GM12878 (cell line): Measurements from ENCODE around the gene NUB1. TPM values are rescaled to one million over a fixed set of nuclear protein-coding genes. Genes with fewer than 3 reads are reported as not detected.

Experiments
- ATAC-seq: fragments of 200-7000 bp; cut with Tn5 transposase; 3 replicates; pipeline ENCODE4 v1.9.1; 2020; ENCODE audit warnings: mild to moderate bottlenecking, moderate library complexity
- BruUV-seq: library from RNA; stranded (reverse); fragments of 400-500 nt; replicated peaks from 2 replicates; lab custom pipeline; 2021; lab: Mats Ljungman, UMichigan
- CTCF ChIA-PET: fragments of 300-600 bp; sonication (Branson Sonifier 250); formaldehyde crosslinking; extraction: SDS; loops from one replicate; lab custom pipeline; 2021; ENCODE audit warnings: inconsistent platforms; lab: Yijun Ruan, JAX
- POLR2A ChIA-PET: fragments of 350-600 bp; formaldehyde crosslinking; extraction: SDS; loops from one replicate; lab custom pipeline; 2021; ENCODE audit warnings: inconsistent platforms; lab: Charles Lee
- RAD21 ChIA-PET: fragments of 300-600 bp; sonication (Branson Sonifier 250); formaldehyde crosslinking; loops from one replicate; lab custom pipeline; 2023; ENCODE audit warnings: antibody characterized with exemption; ENCODE audit not compliant: unreplicated experiment; lab: Charles Lee
- SMC1A ChIA-PET: fragments of 300-600 bp; sonication (Branson Sonifier 250); formaldehyde crosslinking; loops from one replicate; lab custom pipeline; 2023; ENCODE audit not compliant: unreplicated experiment, uncharacterized antibody; lab: Charles Lee
- DNase-seq: peaks from one replicate; pipeline ENCODE4 v3.0.0-alpha.2; 2011; ENCODE audit warnings: low read depth, low spot score
- FAIRE-seq: peaks from 3 replicates; lab custom pipeline; 2011; peaks lifted over from hg19 to GRCh38; lab: Jason Lieb, UNC
- H2AFZ ChIP-seq: 2 replicates; pipeline ENCODE4 v1.6.0; 2011; ENCODE audit warnings: low read depth, low read length, control low read depth; ENCODE audit not compliant: control insufficient read depth
- H3K27ac ChIP-seq: 2 replicates; pipeline ENCODE4 v1.5.1; 2011; ENCODE audit warnings: control low read depth; ENCODE audit not compliant: control insufficient read depth, insufficient read depth
- H3K27me3 ChIP-seq, 2 experiments: replicated peaks in 1 of 2; 2 replicates each; pipeline versions ENCODE4 v1.6.0 to v1.6.1; 2011; ENCODE audit warnings: low read length in 1 of 2; ENCODE audit not compliant: control insufficient read depth in 2 of 2, insufficient read depth in 2 of 2
- H3K36me3 ChIP-seq, 2 experiments: 2 replicates each; pipeline ENCODE4 v1.5.1; 2011; ENCODE audit warnings: low read length in 1 of 2; ENCODE audit not compliant: control insufficient read depth in 2 of 2, insufficient read depth in 2 of 2
- H3K4me1 ChIP-seq: 2 replicates; pipeline ENCODE4 v1.6.1; 2011; ENCODE audit warnings: mild to moderate bottlenecking, low read length, moderate library complexity, mixed read lengths; ENCODE audit not compliant: control insufficient read depth, insufficient read depth
- H3K4me2 ChIP-seq: 2 replicates; pipeline ENCODE4 v1.6.0; 2011; ENCODE audit warnings: control low read depth; ENCODE audit not compliant: control insufficient read depth, insufficient read depth
- H3K4me3 ChIP-seq: fragments of 200-600 bp; sonication (generic); 2 replicates; pipeline ENCODE4 v1.5.1; 2016
- H3K79me2 ChIP-seq: 2 replicates; pipeline ENCODE4 v1.6.0; 2011; ENCODE audit warnings: low read length; ENCODE audit not compliant: control insufficient read depth, insufficient read depth
- H3K9ac ChIP-seq: 2 replicates; pipeline ENCODE4 v1.8.0; 2011; ENCODE audit warnings: low read length, control low read depth, mixed read lengths; ENCODE audit not compliant: control insufficient read depth, insufficient read depth
- H3K9me3 ChIP-seq: replicated peaks from 3 replicates; pipeline ENCODE4 v1.5.1; 2011; ENCODE audit warnings: mild to moderate bottlenecking, low read length; ENCODE audit not compliant: control insufficient read depth, insufficient read depth
- H4K20me1 ChIP-seq: 2 replicates; pipeline ENCODE4 v1.6.0; 2011; ENCODE audit not compliant: control insufficient read depth, insufficient read depth
- BACH1 ChIP-seq: fragments of 450-650 bp; IDR thresholded peaks from 2 replicates; pipeline ENCODE4 v1.6.1; 2017; ENCODE audit warnings: mild to moderate bottlenecking, borderline replicate concordance
- CREB1 ChIP-seq: IDR thresholded peaks from 2 replicates; pipeline ENCODE4 v1.6.1; 2012; ENCODE audit warnings: low read depth, mild to moderate bottlenecking, inconsistent platforms
- GABPA ChIP-seq: IDR thresholded peaks from 2 replicates; pipeline ENCODE4 v1.6.1; 2014; ENCODE audit warnings: antibody characterized with exemption, low read depth, mild to moderate bottlenecking, inconsistent platforms
- IKZF1 ChIP-seq: fragments of 450-650 bp; conservative IDR thresholded peaks from 2 replicates; pipeline ENCODE4 v1.6.1; 2017; ENCODE audit warnings: antibody characterized with exemption, mild to moderate bottlenecking
- MTA3 ChIP-seq: IDR thresholded peaks from 2 replicates; pipeline ENCODE4 v1.6.1; 2012; ENCODE audit warnings: low read length, inconsistent platforms, borderline replicate concordance
- MYB ChIP-seq: fragments of 150-350 bp; IDR thresholded peaks from 2 replicates; pipeline ENCODE4 v1.6.1; 2014; ENCODE audit warnings: mild to moderate bottlenecking, low read depth, low read length, borderline replicate concordance
- NFXL1 ChIP-seq: fragments of 450-650 bp; IDR thresholded peaks from 2 replicates; pipeline ENCODE4 v1.6.1; 2017; ENCODE audit warnings: antibody characterized with exemption, mild to moderate bottlenecking, borderline replicate concordance
- NR2F1 ChIP-seq: fragments of 450-650 bp; conservative IDR thresholded peaks from 2 replicates; pipeline ENCODE4 v1.6.1; 2017; ENCODE audit warnings: mild to moderate bottlenecking
- PKNOX1 ChIP-seq: fragments of 450-650 bp; IDR thresholded peaks from 2 replicates; pipeline ENCODE4 v1.6.1; 2016; ENCODE audit warnings: mild to moderate bottlenecking
- PML ChIP-seq: IDR thresholded peaks from 2 replicates; pipeline ENCODE4 v1.6.1; 2012; ENCODE audit warnings: low read length, inconsistent platforms
- RELA ChIP-seq: fragments of 450-650 bp; IDR thresholded peaks from 2 replicates; pipeline ENCODE4 v1.8.0; 2014; ENCODE audit warnings: borderline replicate concordance; ENCODE audit not compliant: partially characterized antibody
- SIN3A ChIP-seq: IDR thresholded peaks from 2 replicates; pipeline ENCODE4 v1.6.1; 2012; ENCODE audit warnings: low read depth, low read length, improper control_type of control experiment
- SPI1 ChIP-seq: IDR thresholded peaks from 2 replicates; pipeline ENCODE4 v1.6.1; 2011; ENCODE audit warnings: low read depth, mild to moderate bottlenecking, low read length, moderate library complexity, borderline replicate concordance; ENCODE audit not compliant: insufficient read depth
- SREBF1 ChIP-seq: IDR thresholded peaks from 2 replicates; pipeline ENCODE4 v1.6.1; 2012; ENCODE audit warnings: mild to moderate bottlenecking, low read length
- SRF ChIP-seq, 2 experiments: IDR thresholded peaks; 2 replicates each; pipeline ENCODE4 v1.6.1; 2011; ENCODE audit warnings: low read depth in 2 of 2, low read length in 2 of 2, mild to moderate bottlenecking in 1 of 2, moderate library complexity in 1 of 2
- USF2 ChIP-seq: IDR thresholded peaks from 2 replicates; pipeline ENCODE4 v1.6.1; 2011; ENCODE audit warnings: low read depth, low read length, improper control_type of control experiment, borderline replicate concordance
- WGBS: methylation state at CpG from one replicate; pipeline ENCODE4 v1.1.6; 2016; ENCODE audit warnings: low lambda C conversion rate; ENCODE audit not compliant: insufficient replicate concordance, insufficient coverage; ENCODE audit errors: missing lambda C conversion rate; 5-methylcytosine and 5-hydroxymethylcytosine counted together
- in situ Hi-C: fragments of 300-500 bp; cut with MboI; formaldehyde crosslinking; loops from 9 replicates; pipeline ENCODE4 v1.14.3; 2018; ENCODE audit warnings: mixed read lengths
- intact Hi-C: fragments of 100-400 bp; cut with micrococcal nuclease; formaldehyde crosslinking; loops from one replicate; pipeline ENCODE4 v1.14.2; 2022; ENCODE audit not compliant: unreplicated experiment
- polyA plus RNA-seq, 11 experiments: library from polyadenylated mRNA; depleted of rRNA in 4 of 11; unstranded in 6 of 11; stranded (reverse) in 5 of 11; fragments of >200 nt; fragmentation: Nextera tagmentation in 4 of 11; fragmentation: Illumina TruSeq in 1 of 11; extraction: Ambion mirVana in 4 of 11; extraction: Trizol in 1 of 11; gene quantifications; 1 replicate in 1 of 11; 2 replicates in 10 of 11; pipeline versions ENCODE4 v1.2.1 to v1.2.3, GENCODE V29; 2011 to 2016; ENCODE audit warnings: inconsistent platforms in 2 of 11, missing spikeins in 2 of 11, low read depth in 1 of 11
- total RNA-seq, 4 experiments: library from RNA; depleted of rRNA in 3 of 4; stranded (reverse); fragments of >200 nt in 3 of 4; fragmentation: Illumina TruSeq in 1 of 4; extraction: Trizol in 1 of 4; gene quantifications; 2 replicates each; pipeline versions ENCODE4 v1.2.1 to v1.2.3, GENCODE V29; 2013 to 2021

NUB1 gene
- total and polyA plus RNA-seq, 10 of the 15 experiments (the other 5 are each of a cell fraction or from before 2014, with no cell fraction given) = 24.1 to 102 (median 49.0) TPM

GRCh38 chr7:151381098-151381347, 39.4 kb downstream of the NUB1 start:
- in situ Hi-C loops = loop anchor here (5.0 kb wide), 1 partner anchor 66 kb away; no protein-coding TSS in a partner anchor
- intact Hi-C loops = no loop called here
- ChIA-PET POLR2A (no interaction called here), CTCF (no interaction called here)
- TF ChIP-seq SPI1 (peak; percentile 68), PKNOX1 (no peak), RELA (no peak)
- TF ChIP-seq, all 136 proteins: peak for 1
- 2% methylated on average over 7 of the region's 7 CpGs for WGBS
- FAIRE-seq (no peak), DNase-seq (no peak), ATAC-seq (peak; percentile 22)
- Histone ChIP-seq H3K9me3 (no peaks in the 10 kb centered on the region; the same call in 2 of the 3 replicates), H3K79me2 (no peaks in the 10 kb centered on the region), H3K4me3 (peak overlapping the region; percentile 45; the same call in 1 of the 2 replicates), H3K9ac (no peak overlapping the region), H4K20me1 (no peaks in the 10 kb centered on the region), H3K36me3 (peaks cover 0 to 9% of the 10 kb centered on the region in 2 experiments; a peak in 3 of 4 replicates), H3K4me2 (peak overlapping the region; percentile 96), H3K27ac (no peak overlapping the region), H3K4me1 (peaks cover 7% of the 10 kb centered on the region), H2AFZ (peak overlapping the region; percentile 62), H3K27me3 (peaks cover 2 to 3% of the 10 kb centered on the region in 2 experiments; a peak in 3 of 4 replicates)
- ChIA-PET RAD21 (interaction anchor here (1.4 kb wide), 1 partner anchor 12 kb away, joined by 3 read pairs; no protein-coding TSS in a partner anchor), SMC1A (no interaction called here)
- BruUV-seq = no TSS peak

GRCh38 chr7:151381348-151382078, 39.9 kb downstream of the NUB1 start:
- in situ Hi-C loops (loop anchor here (5.0 kb wide), 1 partner anchor 66 kb away; no protein-coding TSS in a partner anchor), intact Hi-C loops (no loop called here)
- peak overlapping the region; percentile 62 for H2AFZ ChIP-seq
- H3K27ac ChIP-seq = no peak overlapping the region
- ChIA-PET CTCF (no interaction called here), POLR2A (no interaction called here), SMC1A (no interaction called here), RAD21 (interaction anchor here (1.4 kb wide), 1 partner anchor 13 kb away, joined by 3 read pairs; no protein-coding TSS in a partner anchor)
- peaks cover 2 to 3% of the 10 kb centered on the region in 2 experiments; a peak in 3 of 4 replicates for H3K27me3 ChIP-seq
- whole genome bisulfite sequencing = 16% methylated on average over 73 of the region's 83 CpGs
- H3K4me1 ChIP-seq = peaks cover 7% of the 10 kb centered on the region
- FAIRE-seq = no peak
- no peaks in the 10 kb centered on the region; the same call in 2 of the 3 replicates for H3K9me3 ChIP-seq
- H3K36me3 ChIP-seq = peaks cover 0 to 4% of the 10 kb centered on the region in 2 experiments; a peak in 2 of 4 replicates
- no peaks in the 10 kb centered on the region for H3K79me2 ChIP-seq
- no peak overlapping the region for H3K9ac ChIP-seq
- no TSS peak for BruUV-seq
- no peaks in the 10 kb centered on the region for H4K20me1 ChIP-seq
- DNase-seq = no peak
- peak overlapping the region; percentile 96 for H3K4me2 ChIP-seq
- H3K4me3 ChIP-seq = peak overlapping the region; percentile 45; the same call in 1 of the 2 replicates
- ATAC-seq = peak; percentile 52
- TF ChIP-seq PML (no peak), GABPA (no peak), SRF (IDR thresholded peaks at IDR 0.05; ENCODE audit: low read depth in 2 of 2, low read length in 2 of 2) (no peak), BACH1 (0 out of 2 replicates have a peak, but pooled peaks have one; percentile 43), CREB1 (peak; percentile 65; the same call in 1 of the 2 replicates), SREBF1 (no peak), SIN3A (no peak), MYB (no peak), NR2F1 (0 out of 2 replicates have a peak, but pooled peaks have one; percentile 31), USF2 (no peak), MTA3 (no peak), NFXL1 (no peak), IKZF1 (peak; percentile 51)
